Peyer's patch (tissue), 4 donors: ENCODE data around the gene SAYSD1.

Experiments used
- POLR2A ChIP-seq, 2 donors: fragments of 450-650 bp; IDR thresholded peaks; one replicate each; pipeline ENCODE4 v1.5.1; 2017; ENCODE audit warnings: antibody characterized with exemption in 2 of 2, mild to moderate bottlenecking in 2 of 2, moderate library complexity in 2 of 2
- TF ChIP-seq, protein P1 (sequence below), 6 experiments: fragments of 450-650 bp in 4 of 6; fragments of 200-600 bp in 2 of 6; sonication (generic) in 1 of 6; IDR thresholded peaks; one replicate each; pipeline ENCODE4 v1.5.1; 2017 to 2019; ENCODE audit warnings: antibody characterized with exemption in 6 of 6, mild to moderate bottlenecking in 3 of 6, moderate library complexity in 1 of 6

- TF ChIP-seq, protein P1, sequence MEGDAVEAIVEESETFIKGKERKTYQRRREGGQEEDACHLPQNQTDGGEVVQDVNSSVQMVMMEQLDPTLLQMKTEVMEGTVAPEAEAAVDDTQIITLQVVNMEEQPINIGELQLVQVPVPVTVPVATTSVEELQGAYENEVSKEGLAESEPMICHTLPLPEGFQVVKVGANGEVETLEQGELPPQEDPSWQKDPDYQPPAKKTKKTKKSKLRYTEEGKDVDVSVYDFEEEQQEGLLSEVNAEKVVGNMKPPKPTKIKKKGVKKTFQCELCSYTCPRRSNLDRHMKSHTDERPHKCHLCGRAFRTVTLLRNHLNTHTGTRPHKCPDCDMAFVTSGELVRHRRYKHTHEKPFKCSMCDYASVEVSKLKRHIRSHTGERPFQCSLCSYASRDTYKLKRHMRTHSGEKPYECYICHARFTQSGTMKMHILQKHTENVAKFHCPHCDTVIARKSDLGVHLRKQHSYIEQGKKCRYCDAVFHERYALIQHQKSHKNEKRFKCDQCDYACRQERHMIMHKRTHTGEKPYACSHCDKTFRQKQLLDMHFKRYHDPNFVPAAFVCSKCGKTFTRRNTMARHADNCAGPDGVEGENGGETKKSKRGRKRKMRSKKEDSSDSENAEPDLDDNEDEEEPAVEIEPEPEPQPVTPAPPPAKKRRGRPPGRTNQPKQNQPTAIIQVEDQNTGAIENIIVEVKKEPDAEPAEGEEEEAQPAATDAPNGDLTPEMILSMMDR (IDR thresholded peaks at IDR 0.05): no peak
- TF ChIP-seq POLR2A (IDR thresholded peaks at IDR 0.05): no peak
These were observed 39.7 kb upstream of the SAYSD1 start for GRCh38 chr6:39154705-39155104.
